CD4-positive, alpha-beta T cell treated with Interleukin-4 for 1 hour (primary cell): ENCODE measurements around the gene LETMD1.

Experiments used
- DNase-seq, 2 donors: peaks; one replicate each; pipeline ENCODE4 v3.0.0-alpha.2; 2020 to 2022

The LETMD1 gene

DNA sequence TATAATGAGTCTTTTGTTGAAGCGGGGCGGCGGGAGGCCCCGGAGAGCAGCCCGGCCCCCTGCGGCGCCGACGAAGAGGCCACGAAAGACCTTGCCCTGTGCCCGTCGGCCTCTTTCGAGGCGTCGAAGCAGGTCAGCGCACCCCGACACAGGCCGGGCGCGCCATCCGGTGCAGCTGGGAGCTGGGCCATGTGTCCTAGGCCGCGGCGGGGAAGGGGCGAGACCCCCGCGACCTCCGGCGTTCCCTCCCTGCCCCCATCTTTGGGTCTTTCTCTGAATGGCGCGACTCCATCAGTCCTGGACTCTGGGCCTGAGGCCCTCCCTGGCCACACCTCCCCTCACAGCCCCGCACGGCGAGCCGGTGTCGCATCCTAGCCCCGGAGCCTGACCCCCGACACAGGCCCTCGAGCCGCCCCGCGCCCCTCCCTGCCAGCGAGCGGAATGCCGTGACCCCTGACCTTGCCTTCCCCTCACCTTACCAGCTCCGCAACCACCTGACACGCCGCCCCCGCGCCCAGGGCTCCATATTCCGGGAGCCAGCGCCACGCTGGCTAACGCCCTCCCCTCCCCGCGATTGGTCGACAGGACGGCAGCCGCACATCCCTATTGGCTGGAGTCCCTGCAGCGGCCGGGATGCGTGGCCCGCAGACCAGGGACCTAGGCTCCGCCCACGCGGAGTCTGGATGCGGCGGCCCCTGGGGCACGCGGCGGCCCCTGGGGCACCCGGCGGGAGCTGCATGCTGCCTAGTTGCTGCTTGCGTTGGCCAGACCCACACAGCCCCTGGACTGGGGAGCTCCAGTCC is 22.1 kb upstream of the LETMD1 start, which contains the start of gene SLC11A2:
Gene SLC11A2, minus strand, starts transcription at position 549 of the 803 bp plus-strand sequence. CDS start 15,656 bp downstream, outside the sequence.
- peak; percentile 92 to 93 for DNase-seq

DNA sequence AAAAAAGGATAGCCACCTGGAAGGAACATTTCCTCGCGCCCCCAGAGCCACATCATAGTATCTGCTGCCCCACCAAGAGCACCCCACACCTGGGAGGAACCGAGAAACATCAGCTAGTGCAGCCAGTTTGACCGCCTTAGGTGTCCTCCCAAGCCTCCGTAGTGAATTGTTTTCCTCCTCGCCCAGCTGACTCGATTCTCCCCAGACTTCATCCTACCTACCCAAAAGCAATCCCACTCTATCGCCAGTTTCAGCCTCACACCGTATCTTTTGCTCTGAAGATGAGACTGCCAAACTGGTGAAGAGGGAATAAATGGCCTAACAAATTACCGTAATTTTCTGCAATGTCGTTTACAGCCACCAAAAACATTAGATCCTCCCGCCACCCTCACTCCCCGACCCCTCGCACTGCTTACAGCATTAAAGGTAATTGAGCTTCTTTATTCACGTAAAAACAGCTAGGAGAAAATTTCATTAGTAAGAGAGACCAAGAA is 20.7 kb upstream of the LETMD1 start:
- no peak for DNase-seq

DNA sequence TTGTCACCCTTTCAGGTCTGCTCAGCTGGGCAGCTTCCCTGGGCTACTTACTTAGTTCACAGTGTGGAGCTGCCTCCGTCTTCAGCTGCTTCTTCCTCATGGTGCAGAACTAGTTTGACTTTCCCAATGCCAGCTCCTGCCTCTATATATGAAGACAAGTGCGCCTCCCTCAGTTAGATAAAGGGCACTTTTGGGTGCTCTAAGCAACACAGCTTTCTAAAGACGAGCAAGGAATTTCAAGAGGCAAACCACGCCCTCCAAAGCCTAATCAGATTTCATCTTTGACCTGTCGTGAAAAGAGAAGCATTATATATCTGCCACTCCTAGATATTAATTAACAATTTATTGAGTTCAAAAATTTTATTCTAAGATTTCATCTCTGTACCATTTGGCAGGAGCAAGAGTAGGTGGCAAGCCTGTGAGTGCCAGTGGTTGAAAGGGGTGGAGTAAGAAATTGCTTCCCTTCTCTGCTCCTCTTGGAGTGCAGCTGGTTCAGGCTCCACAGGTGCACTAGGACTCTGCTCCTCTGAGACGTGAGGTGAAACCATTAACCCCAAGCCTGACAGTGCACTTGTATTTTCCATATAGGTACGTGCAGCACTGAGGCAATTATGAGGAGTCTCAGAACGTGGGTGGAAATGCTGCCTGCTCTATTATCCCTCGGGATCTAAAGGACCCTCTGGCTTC is 19.9 kb upstream of the LETMD1 start:
- DNase-seq = peak; percentile 28 to 45

DNA sequence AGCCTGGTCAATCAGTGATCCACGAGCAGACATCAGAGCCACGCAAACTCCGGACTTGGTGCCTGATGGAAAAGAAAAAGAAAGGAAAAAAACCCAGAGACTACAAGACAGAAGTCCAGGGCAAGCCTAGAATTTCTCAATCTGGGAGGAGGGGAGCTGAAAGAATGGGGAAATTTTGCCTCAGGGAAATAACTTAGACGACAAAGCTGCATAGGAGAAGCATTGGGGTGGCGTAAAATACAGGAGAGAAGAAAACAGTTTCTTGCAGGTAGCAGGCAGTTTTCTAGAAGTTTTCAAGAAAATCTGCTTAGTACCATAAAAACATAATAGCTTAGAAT is 19.3 kb upstream of the LETMD1 start:
- no peak for DNase-seq

- no peak for DNase-seq
These were observed 15.1 kb upstream of the LETMD1 start for GRCh38 chr12:51033048-51033447.

DNA sequence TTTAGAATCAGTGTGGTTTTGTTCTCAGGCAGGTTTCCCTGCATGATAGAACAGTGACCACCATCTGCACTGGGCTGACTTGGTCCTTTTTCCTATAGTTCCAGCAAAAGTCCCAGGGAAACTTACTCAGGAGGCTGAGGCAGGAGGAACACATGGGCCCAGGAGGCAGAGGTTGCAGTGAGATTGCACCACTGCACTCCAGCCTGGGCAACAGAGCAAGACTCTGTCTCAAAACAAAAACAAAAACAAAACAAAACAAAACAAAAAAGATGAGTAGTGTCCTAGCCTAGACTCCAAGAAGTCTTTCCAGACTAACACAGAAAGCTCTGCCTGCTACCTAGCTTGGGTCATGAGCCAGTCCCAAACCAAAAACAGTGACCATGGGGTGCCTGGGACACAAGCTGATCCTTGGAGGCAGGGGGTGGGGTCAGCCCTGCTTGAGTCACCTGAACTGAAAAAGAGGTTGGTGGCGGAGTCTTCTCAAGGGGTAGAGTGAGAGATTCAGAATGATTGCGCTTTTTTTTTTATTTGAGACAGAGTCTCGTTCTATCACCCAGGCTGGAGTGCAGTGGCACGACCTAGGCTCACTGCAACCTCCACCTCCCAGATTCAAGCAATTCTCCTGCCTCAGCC is 14.6 kb upstream of the LETMD1 start:
- no peak for DNase-seq

- DNase-seq = no peak
These were observed 11.8 kb upstream of the LETMD1 start for GRCh38 chr12:51036279-51036678.

DNA sequence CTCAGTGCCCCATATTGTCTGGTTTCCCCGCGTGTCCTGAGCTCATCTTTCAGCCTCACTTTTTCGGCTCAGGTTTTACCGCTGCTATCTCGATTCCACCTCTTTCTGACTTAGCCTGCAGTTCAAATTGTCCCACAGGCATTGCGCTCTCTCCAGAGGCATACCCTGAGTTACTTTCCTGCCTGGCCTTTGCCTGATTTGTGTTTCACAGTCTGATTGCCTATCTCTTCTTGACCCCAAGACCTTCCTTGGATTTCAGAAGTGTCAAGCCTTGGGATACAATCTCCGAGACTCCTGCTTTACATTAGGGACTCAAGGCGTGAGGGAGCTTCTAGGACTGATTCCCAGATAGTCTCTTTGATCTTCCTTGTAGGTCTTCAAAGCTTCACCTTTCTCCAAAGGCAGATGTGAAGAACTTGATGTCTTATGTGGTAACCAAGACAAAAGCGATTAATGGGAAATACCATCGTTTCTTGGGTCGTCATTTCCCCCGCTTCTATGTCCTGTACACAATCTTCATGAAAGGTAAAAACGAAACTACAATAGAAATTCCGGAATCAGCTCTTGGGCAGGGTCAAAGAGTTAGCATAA is 629 bp downstream of the LETMD1 start:
- peak in 1 of 2 donors; percentile 59 for DNase-seq

DNA sequence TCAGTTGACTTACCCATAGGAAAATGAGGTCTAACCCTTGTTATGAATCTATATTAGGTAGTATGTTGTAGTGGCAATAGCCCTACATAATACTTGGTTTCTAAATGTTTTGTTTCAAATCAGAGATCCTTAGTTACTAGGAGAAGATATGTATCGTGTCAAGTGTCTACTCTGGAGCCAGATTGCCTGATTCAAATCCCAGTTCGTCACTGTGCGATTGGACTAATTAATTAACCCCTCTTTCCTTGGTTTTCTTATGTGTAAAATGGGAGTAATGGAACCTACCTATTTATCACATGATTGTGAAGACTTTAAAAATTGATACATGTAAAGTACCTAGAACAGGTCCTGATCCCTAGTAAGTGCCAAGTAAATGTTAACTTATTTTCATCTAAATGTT is 1.4 kb downstream of the LETMD1 start:
- DNase-seq = no peak

- no peak for DNase-seq
These were observed 3.7 kb downstream of the LETMD1 start for GRCh38 chr12:51051787-51052186.

DNA sequence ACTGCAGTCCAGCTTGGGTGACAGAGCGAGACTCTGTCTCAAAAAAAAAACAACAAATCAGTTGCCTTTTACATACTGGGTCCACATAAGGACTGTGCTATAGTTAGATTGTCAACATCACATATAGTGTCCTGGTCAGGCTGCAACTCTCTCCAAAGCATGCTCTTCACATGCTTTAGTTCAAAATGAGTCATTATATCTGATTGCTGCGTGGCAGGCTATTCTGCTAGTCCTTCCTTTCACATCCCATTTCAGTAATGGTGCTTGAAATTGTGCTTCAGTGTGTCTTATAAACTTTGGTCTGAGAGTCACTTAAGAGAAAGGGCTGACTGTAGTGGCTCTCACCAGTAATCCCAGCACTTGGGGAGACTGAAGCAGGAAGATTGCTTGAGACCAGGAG is 6.9 kb downstream of the LETMD1 start:
- no peak for DNase-seq

GRCh38 chr12:51056242-51056641 is 8.1 kb downstream of the LETMD1 start:
- no peak for DNase-seq

- DNase-seq = no peak
These were observed 11.0 kb downstream of the LETMD1 start for GRCh38 chr12:51059086-51059485.

GRCh38 chr12:51062631-51063397 is 14.7 kb downstream of the LETMD1 start:
- no peak for DNase-seq

DNA sequence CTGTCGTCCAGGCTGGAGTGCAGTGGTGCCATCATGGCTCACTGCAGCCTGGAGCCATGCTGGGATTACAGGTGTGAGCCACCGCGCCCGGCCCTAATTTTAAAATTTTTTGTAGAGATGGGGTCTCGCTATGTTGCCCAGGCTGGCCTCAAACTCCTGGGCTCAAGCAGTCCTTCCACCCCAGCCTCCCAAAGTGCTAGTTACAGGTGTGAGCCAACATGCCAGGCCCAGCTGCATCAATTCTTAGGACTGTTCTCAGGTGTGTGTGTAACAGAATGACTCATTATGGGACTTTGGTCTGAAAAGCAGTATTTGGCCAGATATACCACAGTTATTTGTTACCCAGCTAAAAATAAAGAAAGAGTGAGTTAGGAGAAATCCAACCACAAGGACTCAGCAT is 17.4 kb downstream of the LETMD1 start:
- no peak for DNase-seq

DNA sequence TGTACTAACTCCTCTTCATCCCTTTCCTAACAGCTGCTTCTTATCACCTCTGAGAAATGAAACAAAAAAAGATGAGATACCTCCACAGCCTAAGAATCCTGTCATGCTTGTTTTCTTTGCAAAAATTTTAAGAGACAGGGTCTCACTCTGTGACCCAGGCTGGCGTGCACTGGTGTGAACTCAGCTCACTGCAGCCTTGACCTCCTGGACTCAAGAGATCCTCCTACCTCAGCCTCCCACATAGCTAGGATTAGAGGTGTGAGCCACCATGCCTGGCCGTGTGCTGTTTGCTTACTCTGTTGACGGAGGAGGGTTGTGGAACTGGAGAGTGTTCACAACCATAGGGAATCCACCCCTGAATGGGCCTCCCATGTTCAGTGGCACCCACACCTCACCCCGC is 19.1 kb downstream of the LETMD1 start:
- no peak for DNase-seq

DNA sequence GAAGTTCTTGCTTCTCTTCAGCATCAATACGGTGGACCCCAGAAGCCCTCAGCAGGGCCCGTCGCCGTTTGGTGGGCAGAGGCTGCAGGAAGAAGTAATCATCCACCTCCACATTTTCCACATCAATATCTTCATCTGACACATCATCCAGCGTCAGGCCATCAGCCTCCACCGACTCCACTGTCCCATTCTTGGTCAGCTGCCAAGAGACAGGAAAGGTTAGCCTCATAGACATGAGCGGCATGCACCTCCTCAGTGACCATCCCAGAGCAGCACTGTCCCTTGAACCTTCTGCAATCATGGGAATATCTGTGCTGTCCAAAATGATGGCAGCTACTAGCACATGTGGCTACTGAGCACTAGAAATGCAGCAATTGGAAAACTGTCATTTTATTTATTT is 19.6 kb downstream of the LETMD1 start:
- no peak for DNase-seq

- DNase-seq = no peak
These were observed 21.9 kb downstream of the LETMD1 start for GRCh38 chr12:51070004-51070403.

GRCh38 chr12:51071663-51072062 is 23.5 kb downstream of the LETMD1 start:
- DNase-seq = no peak

GRCh38 chr12:51075390-51075789 is 27.3 kb downstream of the LETMD1 start:
- no peak for DNase-seq

- no peak for DNase-seq
These were observed 28.3 kb downstream of the LETMD1 start for GRCh38 chr12:51076236-51076930.

DNA sequence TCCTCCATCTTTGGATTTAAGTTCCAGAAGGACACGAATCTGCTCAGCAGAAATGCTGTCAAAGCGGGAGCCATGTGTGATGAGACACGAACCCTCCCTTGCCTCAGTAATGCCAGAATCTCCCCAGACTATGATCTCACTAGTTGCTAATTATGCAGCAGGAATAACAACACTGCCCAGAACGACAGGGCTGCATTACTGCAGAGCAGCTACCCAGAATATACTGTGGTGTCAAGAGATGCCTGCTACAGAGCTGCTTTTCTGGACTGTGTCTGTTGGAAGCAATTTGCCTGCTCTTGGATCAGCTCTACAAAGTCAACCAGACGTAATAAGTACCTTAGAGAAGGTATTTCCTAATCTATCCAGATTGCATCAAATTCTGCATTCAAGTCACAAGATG is 29.8 kb downstream of the LETMD1 start:
- no peak for DNase-seq
